Measurements from ENCODE around the gene SHOC2.

DNA sequence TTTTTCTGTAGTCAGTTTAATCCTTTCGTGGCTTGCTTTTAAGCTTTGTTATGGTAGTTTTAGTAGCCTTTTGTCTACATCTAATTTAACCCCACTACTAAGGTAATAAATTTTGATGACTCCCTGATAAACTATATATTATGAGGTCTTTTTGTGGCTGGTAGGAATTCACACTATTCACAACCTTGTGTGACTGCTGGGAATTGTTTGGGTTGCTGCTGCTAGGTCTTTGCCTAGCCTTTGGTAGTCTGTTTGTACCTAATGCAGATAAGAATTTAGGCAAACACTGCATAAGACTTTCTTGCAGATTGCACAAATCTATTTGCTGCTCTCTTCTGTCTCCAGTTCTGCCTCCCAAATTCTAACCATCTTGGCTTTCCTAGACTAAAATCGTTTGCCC is 58.3 kb downstream of the SHOC2 start:
- no peak for TF ChIP-seq POLR2A (IDR thresholded peaks at IDR 0.05)
- TF ChIP-seq, protein P1, sequence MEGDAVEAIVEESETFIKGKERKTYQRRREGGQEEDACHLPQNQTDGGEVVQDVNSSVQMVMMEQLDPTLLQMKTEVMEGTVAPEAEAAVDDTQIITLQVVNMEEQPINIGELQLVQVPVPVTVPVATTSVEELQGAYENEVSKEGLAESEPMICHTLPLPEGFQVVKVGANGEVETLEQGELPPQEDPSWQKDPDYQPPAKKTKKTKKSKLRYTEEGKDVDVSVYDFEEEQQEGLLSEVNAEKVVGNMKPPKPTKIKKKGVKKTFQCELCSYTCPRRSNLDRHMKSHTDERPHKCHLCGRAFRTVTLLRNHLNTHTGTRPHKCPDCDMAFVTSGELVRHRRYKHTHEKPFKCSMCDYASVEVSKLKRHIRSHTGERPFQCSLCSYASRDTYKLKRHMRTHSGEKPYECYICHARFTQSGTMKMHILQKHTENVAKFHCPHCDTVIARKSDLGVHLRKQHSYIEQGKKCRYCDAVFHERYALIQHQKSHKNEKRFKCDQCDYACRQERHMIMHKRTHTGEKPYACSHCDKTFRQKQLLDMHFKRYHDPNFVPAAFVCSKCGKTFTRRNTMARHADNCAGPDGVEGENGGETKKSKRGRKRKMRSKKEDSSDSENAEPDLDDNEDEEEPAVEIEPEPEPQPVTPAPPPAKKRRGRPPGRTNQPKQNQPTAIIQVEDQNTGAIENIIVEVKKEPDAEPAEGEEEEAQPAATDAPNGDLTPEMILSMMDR (IDR thresholded peaks at IDR 0.05), result no peak
- TF ChIP-seq EP300 (IDR thresholded peaks at IDR 0.05), result no peak
- TF ChIP-seq POLR2AphosphoS5 (IDR thresholded peaks at IDR 0.05), result no peak
